ENCODE measurements around the gene KDELR1. TPM values are rescaled to one million over a fixed set of nuclear protein-coding genes. Genes with fewer than 3 reads are reported as not detected.

The KDELR1 gene
- total RNA-seq, 1 experiment from 2014 or later, result 198 TPM

- no peak overlapping the region for H3K4me2 ChIP-seq (ENCODE audit: insufficient read depth, insufficient read length, low read length)
- H3K14ac ChIP-seq (ENCODE audit: insufficient read depth, low read length), result no peak overlapping the region
- no peak overlapping the region for H4K5ac ChIP-seq (ENCODE audit: insufficient read length, low read depth, low read length)
- no peak overlapping the region for H4K91ac ChIP-seq (ENCODE audit: insufficient read length, low read depth, low read length)
- H2AFZ ChIP-seq (ENCODE audit: low read length), result no peak overlapping the region
- H3K18ac ChIP-seq (ENCODE audit: insufficient read length, low read depth, low read length), result no peak overlapping the region
- no peak overlapping the region for H3K4ac ChIP-seq (ENCODE audit: low read depth, low read length)
- DNase-seq, result no peak
- no peak overlapping the region for H2BK15ac ChIP-seq (ENCODE audit: low read depth, low read length)
- Mint-ChIP-seq H3K9me3 (no peaks in the 10 kb centered on the region), H3K4me3 (no peak overlapping the region), H3K27ac (peak overlapping the region in 1 of 3 experiments; percentile 55; a peak in 1 of 7 replicates), H3K27me3 (ENCODE audit: low read depth) (no peaks in the 10 kb centered on the region), H3K36me3 (ENCODE audit: insufficient read depth in 1 of 3, low read depth in 3 of 3) (peaks cover 0 to 18% (median 7%) of the 10 kb centered on the region in 3 experiments; a peak in 5 of 7 replicates), H3K4me1 (peaks cover 5 to 12% of the 10 kb centered on the region in 2 experiments)
- no peaks in the 10 kb centered on the region for H4K20me1 ChIP-seq (ENCODE audit: control insufficient read depth, insufficient read depth, insufficient read length)
- no peak overlapping the region for H2BK5ac ChIP-seq (ENCODE audit: insufficient read length, low read length)
- TF ChIP-seq, protein P1, sequence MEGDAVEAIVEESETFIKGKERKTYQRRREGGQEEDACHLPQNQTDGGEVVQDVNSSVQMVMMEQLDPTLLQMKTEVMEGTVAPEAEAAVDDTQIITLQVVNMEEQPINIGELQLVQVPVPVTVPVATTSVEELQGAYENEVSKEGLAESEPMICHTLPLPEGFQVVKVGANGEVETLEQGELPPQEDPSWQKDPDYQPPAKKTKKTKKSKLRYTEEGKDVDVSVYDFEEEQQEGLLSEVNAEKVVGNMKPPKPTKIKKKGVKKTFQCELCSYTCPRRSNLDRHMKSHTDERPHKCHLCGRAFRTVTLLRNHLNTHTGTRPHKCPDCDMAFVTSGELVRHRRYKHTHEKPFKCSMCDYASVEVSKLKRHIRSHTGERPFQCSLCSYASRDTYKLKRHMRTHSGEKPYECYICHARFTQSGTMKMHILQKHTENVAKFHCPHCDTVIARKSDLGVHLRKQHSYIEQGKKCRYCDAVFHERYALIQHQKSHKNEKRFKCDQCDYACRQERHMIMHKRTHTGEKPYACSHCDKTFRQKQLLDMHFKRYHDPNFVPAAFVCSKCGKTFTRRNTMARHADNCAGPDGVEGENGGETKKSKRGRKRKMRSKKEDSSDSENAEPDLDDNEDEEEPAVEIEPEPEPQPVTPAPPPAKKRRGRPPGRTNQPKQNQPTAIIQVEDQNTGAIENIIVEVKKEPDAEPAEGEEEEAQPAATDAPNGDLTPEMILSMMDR (conservative IDR thresholded peaks at IDR 0.05), result no peak
- no peaks in the 10 kb centered on the region for H3K4me1 ChIP-seq (ENCODE audit: insufficient read depth, low read length)
- no peaks in the 10 kb centered on the region for H3K79me1 ChIP-seq (ENCODE audit: insufficient read depth, low read depth, low read length, poor library complexity, severe bottlenecking)
- H3K56ac ChIP-seq (ENCODE audit: insufficient read length, low read depth, low read length), result no peak overlapping the region
- no peaks in the 10 kb centered on the region for H3K27me3 ChIP-seq (ENCODE audit: insufficient read depth, low read length)
- no peak overlapping the region for H2AK5ac ChIP-seq (ENCODE audit: insufficient read length, low read length)
- no CpG with 5 or more reads among the region's 12 CpGs for WGBS (ENCODE audit: extremely low coverage, insufficient read length, low lambda C conversion rate)
- no peaks in the 10 kb centered on the region for H3K9me3 ChIP-seq (ENCODE audit: control insufficient read depth, low read depth, low read length)
- no peak overlapping the region for H3K27ac ChIP-seq (ENCODE audit: insufficient read length, low read depth, low read length)
- no peak overlapping the region for H2BK120ac ChIP-seq (ENCODE audit: low read depth, low read length, poor library complexity, severe bottlenecking)
- H3K9ac ChIP-seq (ENCODE audit: extremely low read depth, insufficient read length, low read length), result no peak overlapping the region
- no peak overlapping the region for H3T11ph ChIP-seq (ENCODE audit: low read length)
- H3K23ac ChIP-seq (ENCODE audit: insufficient read length, low read depth, low read length), result no peak overlapping the region
- H2BK12ac ChIP-seq (ENCODE audit: insufficient read length, low read depth, low read length), result no peak overlapping the region
- H3K79me2 ChIP-seq (ENCODE audit: insufficient read depth, low read length), result no peaks in the 10 kb centered on the region
- no peaks in the 10 kb centered on the region for H3K23me2 ChIP-seq (ENCODE audit: insufficient read length, low read depth, low read length, poor library complexity, severe bottlenecking)
- H4K8ac ChIP-seq (replicated peaks; ENCODE audit: insufficient read length, low read depth, low read length), result no peak overlapping the region
- H2BK20ac ChIP-seq (ENCODE audit: low read depth, low read length, poor library complexity, severe bottlenecking), result no peak overlapping the region
These were observed 35.9 kb downstream of the KDELR1 start for GRCh38 chr19:48355365-48355954.
